NCI-H187 (cell line): ENCODE data around the gene GREM2.

Experiments used
- DNase-seq, 2 experiments: peaks; one replicate each; lab custom pipeline; 2025; lab: John Stamatoyannopoulos, UW

GREM2 gene

GRCh38 chr1:240455228-240455821 is 156.6 kb downstream of the GREM2 start:
- DNase-seq = no peak

DNA sequence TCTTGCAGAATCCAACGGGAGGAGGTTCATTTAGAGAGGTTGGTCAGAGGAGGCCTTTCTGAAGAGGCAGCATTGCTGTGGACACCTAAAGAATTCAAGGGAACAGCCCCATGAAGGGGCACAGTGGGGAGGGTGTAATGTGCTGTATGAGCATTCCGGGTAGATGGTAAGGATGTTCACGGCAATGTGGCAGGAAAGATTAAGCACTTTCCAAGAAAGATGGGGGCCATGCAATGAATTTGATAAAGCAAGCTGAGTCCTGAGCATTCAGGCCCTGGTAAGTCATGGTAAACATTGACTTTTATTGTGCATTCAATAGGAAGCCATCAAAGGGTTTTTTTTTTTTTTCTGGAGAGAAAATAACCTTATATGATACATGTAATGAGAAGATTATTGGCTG is 166.6 kb downstream of the GREM2 start:
- no peak for DNase-seq

DNA sequence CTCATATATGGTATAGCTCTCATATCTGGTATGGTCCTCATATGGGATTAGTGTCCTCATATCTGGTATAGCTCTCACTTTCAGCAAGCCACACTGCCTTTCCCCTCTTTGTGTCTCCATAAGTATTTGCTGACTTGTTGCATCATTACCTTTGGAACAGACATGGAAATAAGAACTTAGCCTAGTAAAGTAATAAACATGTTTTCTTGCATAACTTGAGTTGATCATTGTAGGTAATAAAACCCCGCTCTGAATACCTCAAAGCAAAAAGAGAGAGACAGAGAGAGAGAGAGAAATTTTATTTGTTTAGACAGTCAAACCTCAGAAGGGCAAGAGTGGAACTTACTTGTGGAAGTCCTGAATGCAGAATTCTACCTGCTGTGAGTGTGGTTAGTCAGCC is 170.3 kb downstream of the GREM2 start:
- no peak for DNase-seq
